Ovary (tissue), 9 donors: ENCODE data around the gene PIGO. TPM values are rescaled to one million over a fixed set of nuclear protein-coding genes. Genes with fewer than 3 reads are reported as not detected.

ENCODE experiments used
- DNase-seq, 5 donors: peaks; one replicate each; pipeline ENCODE4 v3.0.0-alpha.2; 2019 to 2020
- H3K27ac ChIP-seq, 2 donors: fragments of 200-600 bp; one replicate each; pipeline versions ENCODE4 v1.5.1 to v1.8.0; 2019 to 2022
- H3K27me3 ChIP-seq: fragments of 200-600 bp; one replicate; pipeline ENCODE4 v1.8.0; 2022
- H3K36me3 ChIP-seq: fragments of 200-600 bp; sonication (generic); one replicate; pipeline ENCODE4 v1.5.1; 2019
- H3K4me1 ChIP-seq: one replicate; pipeline ENCODE4 v1.8.1; 2013; ENCODE audit warnings: mild to moderate bottlenecking, moderate library complexity; ENCODE audit not compliant: insufficient read depth
- H3K4me3 ChIP-seq: fragments of 200-600 bp; sonication (generic); one replicate; pipeline ENCODE4 v1.5.1; 2017
- H3K9me3 ChIP-seq, 2 donors: fragments of 200-600 bp in 1 of 2; sonication (generic) in 1 of 2; one replicate each; pipeline versions ENCODE4 v1.5.1 to v1.8.1; 2013 to 2019; ENCODE audit warnings: mild to moderate bottlenecking in 1 of 2, moderate library complexity in 1 of 2
- EP300 ChIP-seq: sonication (generic); formaldehyde crosslinking; IDR thresholded peaks from one replicate; pipeline ENCODE4 v1.6.1; 2017; ENCODE audit warnings: antibody characterized with exemption
- POLR2A ChIP-seq: fragments of 450-650 bp; IDR thresholded peaks from one replicate; pipeline ENCODE4 v1.6.1; 2017; ENCODE audit warnings: antibody characterized with exemption, mild to moderate bottlenecking, moderate library complexity
- WGBS, 3 donors: extraction: QIAGEN DNeasy Blood & Tissue Kit in 1 of 3; methylation state at CpG; one replicate each; pipeline versions ENCODE4 v1.1.5 to v1.1.7; 2013 to 2017; 5-methylcytosine and 5-hydroxymethylcytosine counted together
- intact Hi-C, 4 donors: fragments of 100-400 bp; cut with DNase I; formaldehyde crosslinking; loops; one replicate each; pipeline versions ENCODE4 v1.11.0 to v1.15.1; 2022 to 2023
- polyA plus RNA-seq, 2 donors: library from polyadenylated mRNA; stranded (reverse); fragments of 200-250 nt in 1 of 2; fragments of 350-450 nt in 1 of 2; fragmentation: Illumina TruSeq in 1 of 2; extraction: RNeasy Lipid Tissue Mini Kit (QIAGEN cat#74804) in 1 of 2; gene quantifications; one replicate each; pipeline ENCODE4 v1.2.3, GENCODE V29; 2013 to 2014
- total RNA-seq, 7 donors: library from RNA; depleted of rRNA in 2 of 7; stranded (reverse); fragments of >200 nt in 2 of 7; fragmentation: NEBNext Ultra II Directional in 3 of 7; extraction: Animal tissue kit (Norgen Biotek cat#: 25700) in 3 of 7; gene quantifications; one replicate each; pipeline versions ENCODE4 v1.1.0 to v1.2.4, GENCODE V29; 2016 to 2023
- TF ChIP-seq, protein P1 (sequence below), 3 donors: fragments of 450-650 bp in 2 of 3; fragments of 200-600 bp in 1 of 3; IDR thresholded peaks; one replicate each; pipeline versions ENCODE4 v1.5.1 to v1.8.0; 2016 to 2022; ENCODE audit warnings: antibody characterized with exemption in 3 of 3, mild to moderate bottlenecking in 1 of 3
- donor health status: DM: no; HTN: no; CAD: no; lungs with moderate emphysema.
- donor health status: DM: no; HTN: no; CAD: no.
- donor health status: Bipolar disorder and iron deficiency.
- donor health status: DM: yes; HTN: yes; CAD: no.
- donor health status: DM: no; HTN: no; CAD: no.
- donor health status: DM: yes; HTN: yes; CAD: no.

PIGO gene
- total and polyA plus RNA-seq, 9 donors, result 12.9 to 22.8 (median 19.6) TPM

DNA sequence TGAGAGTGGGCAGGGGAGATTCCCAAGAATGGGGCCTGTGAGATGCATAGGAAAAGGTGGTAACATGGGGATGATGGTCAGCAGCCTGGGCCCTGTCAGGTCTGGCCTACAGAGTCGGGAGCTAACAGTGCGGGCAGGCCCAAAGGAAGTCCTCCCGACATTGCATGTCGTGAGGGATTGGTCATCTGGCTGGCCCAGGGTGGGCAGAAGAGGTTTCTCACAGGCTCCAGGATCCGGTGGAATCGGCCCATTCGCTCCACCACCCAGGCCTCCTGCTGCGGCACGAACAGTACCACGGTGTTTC is 6.0 kb upstream of the PIGO start:
- Histone ChIP-seq H3K9me3 (no peaks in the 10 kb centered on the region), H3K4me3 (peak overlapping the region; percentile 59), H3K4me1 (peaks cover 12% of the 10 kb centered on the region), H3K36me3 (no peaks in the 10 kb centered on the region), H3K27me3 (no peaks in the 10 kb centered on the region), H3K27ac (peak overlapping the region; percentile 62 to 64)
- no peak for DNase-seq
- WGBS, 3 donors, result 1 to 2% (median 1%) methylated on average over 10 of the region's 10 CpGs
- intact Hi-C loops, result no loop called here
- TF ChIP-seq EP300, result no peak
- no peak for TF ChIP-seq POLR2A
- TF ChIP-seq, protein P1, sequence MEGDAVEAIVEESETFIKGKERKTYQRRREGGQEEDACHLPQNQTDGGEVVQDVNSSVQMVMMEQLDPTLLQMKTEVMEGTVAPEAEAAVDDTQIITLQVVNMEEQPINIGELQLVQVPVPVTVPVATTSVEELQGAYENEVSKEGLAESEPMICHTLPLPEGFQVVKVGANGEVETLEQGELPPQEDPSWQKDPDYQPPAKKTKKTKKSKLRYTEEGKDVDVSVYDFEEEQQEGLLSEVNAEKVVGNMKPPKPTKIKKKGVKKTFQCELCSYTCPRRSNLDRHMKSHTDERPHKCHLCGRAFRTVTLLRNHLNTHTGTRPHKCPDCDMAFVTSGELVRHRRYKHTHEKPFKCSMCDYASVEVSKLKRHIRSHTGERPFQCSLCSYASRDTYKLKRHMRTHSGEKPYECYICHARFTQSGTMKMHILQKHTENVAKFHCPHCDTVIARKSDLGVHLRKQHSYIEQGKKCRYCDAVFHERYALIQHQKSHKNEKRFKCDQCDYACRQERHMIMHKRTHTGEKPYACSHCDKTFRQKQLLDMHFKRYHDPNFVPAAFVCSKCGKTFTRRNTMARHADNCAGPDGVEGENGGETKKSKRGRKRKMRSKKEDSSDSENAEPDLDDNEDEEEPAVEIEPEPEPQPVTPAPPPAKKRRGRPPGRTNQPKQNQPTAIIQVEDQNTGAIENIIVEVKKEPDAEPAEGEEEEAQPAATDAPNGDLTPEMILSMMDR (IDR thresholded peaks at IDR 0.05), result no peak

DNA sequence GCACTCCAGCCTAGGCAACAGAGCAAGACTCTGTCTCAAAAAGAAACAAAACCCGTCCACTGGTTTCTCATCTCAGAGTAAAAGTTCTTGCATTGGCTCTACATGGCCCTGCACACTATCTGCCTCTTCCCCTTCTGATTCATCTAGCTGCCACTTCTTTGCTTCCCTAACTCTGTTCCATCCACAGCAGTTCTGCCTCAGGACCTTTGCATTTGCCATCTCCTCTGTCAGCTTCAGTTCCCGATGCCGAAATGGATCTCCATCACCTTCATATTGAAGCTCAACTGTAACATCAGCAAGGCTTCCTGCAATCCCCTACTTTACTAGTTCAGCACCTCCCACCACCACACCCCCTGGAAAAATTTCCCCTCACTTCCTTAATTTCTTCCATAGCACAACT is 1.2 kb upstream of the PIGO start:
- no peaks in the 10 kb centered on the region for H3K27me3 ChIP-seq
- intact Hi-C loops, result loop anchor here in 2 of 4 donors (5.0 kb wide), 1 partner anchor 200 kb away; a partner anchor contains a TSS
- WGBS, 3 donors, result 75 to 91% (median 86%) methylated on average over 3 of the region's 3 CpGs
- H3K4me1 ChIP-seq, result peaks cover 15% of the 10 kb centered on the region
- H3K4me3 ChIP-seq, result no peak overlapping the region
- H3K9me3 ChIP-seq, result no peaks in the 10 kb centered on the region
- H3K36me3 ChIP-seq, result no peaks in the 10 kb centered on the region
- TF ChIP-seq, protein P1 (IDR thresholded peaks at IDR 0.05), result no peak
- TF ChIP-seq POLR2A (no peak), EP300 (no peak)
- H3K27ac ChIP-seq, result no peak overlapping the region
- no peak for DNase-seq

DNA sequence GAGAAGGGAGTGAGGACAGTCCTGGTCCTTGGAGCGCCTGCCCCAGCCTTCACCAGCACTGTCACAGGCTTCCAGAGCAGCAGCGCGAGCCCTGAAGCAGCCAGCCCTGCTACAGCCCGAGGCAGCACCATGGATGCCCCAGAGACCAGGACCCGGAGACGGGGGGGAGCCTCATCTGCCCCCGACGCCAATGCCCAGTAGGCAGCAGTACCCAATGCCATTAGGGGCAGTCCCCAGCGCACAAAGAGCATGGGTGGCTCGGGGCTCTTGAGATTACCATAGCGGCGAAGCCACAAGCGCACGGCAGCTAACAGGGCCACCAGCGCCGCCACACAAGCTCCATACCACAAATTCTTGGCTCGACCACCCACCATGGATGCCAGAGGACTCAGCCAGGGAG is 4.9 kb downstream of the PIGO start:
- intact Hi-C loops, result no loop called here
- no peaks in the 10 kb centered on the region for H3K9me3 ChIP-seq
- no peak overlapping the region for H3K4me3 ChIP-seq
- peaks cover 6% of the 10 kb centered on the region for H3K4me1 ChIP-seq
- no peak for DNase-seq
- H3K36me3 ChIP-seq, result no peaks in the 10 kb centered on the region
- no peak for TF ChIP-seq EP300
- H3K27ac ChIP-seq, result no peak overlapping the region
- 89 to 94% (median 89%) methylated on average over 17 of the region's 17 CpGs for WGBS, 3 donors
- no peaks in the 10 kb centered on the region for H3K27me3 ChIP-seq

DNA sequence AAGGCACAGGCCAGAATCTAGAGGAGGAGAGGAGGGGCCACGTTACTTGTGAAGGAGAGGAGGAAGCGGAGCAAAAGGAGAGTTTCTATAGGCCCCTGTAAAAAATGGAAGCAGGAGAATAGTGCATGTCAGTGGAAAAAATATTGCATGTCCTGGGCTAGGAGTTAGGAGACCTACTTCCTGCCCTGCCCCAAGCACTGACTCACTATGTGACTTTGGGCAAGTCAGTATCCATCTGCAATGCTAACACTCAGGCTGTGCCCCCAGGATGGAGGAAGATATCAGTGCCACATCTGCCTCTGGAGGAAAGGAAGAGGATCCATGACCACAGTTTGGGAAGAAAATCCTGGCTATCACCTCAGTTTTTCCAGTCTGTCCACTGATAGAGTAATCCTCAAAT is 7.0 kb downstream of the PIGO start:
- no peak for DNase-seq
- no peaks in the 10 kb centered on the region for H3K4me1 ChIP-seq
- no peaks in the 10 kb centered on the region for H3K27me3 ChIP-seq
- H3K9me3 ChIP-seq, result no peaks in the 10 kb centered on the region
- TF ChIP-seq EP300 (no peak), POLR2A (no peak)
- TF ChIP-seq, protein P1 (IDR thresholded peaks at IDR 0.05), result no peak
- WGBS, 3 donors, result 65 to 93% (median 90%) methylated on average over 2 of the region's 2 CpGs
- no peak overlapping the region for H3K27ac ChIP-seq
- intact Hi-C loops, result no loop called here
- H3K36me3 ChIP-seq, result no peaks in the 10 kb centered on the region
- H3K4me3 ChIP-seq, result no peak overlapping the region

DNA sequence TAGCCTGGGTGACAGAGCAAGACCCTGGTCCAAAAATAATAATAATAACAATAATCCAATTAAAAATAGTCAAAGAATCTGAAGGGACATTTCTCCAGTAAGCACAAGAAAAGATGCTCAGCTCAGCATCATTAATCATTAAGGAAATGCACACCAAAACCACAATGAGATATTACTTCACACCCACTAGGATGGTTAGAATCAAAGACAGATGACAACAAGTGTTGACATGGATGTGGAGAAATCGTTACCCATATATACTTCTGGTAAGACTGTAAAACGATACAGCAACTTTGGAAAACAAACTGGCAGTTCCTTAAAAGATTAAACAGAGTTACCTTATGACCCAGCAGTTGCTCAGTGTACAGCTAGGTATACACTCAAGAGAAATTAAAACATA is 11.3 kb downstream of the PIGO start:
- TF ChIP-seq POLR2A, result no peak
- no peak for TF ChIP-seq EP300
- TF ChIP-seq, protein P1 (IDR thresholded peaks at IDR 0.05), result no peak
- Histone ChIP-seq H3K9me3 (no peaks in the 10 kb centered on the region), H3K27me3 (no peaks in the 10 kb centered on the region), H3K27ac (no peak overlapping the region), H3K4me3 (no peak overlapping the region), H3K4me1 (peaks cover 1% of the 10 kb centered on the region), H3K36me3 (no peaks in the 10 kb centered on the region)
- 88 to 94% (median 92%) methylated on average over 2 of the region's 2 CpGs for WGBS, 3 donors
- intact Hi-C loops, result no loop called here
- DNase-seq, result no peak
